Sigmoid colon (tissue), 4 donors: Measurements from ENCODE around the gene SPATS2L.

Source experiments
- EP300 ChIP-seq, 4 donors: sonication (generic); formaldehyde crosslinking; IDR thresholded peaks; one replicate each; pipeline ENCODE4 v1.6.1; 2017; ENCODE audit warnings: antibody characterized with exemption in 4 of 4
- POLR2A ChIP-seq, 2 donors: fragments of 450-650 bp; IDR thresholded peaks; one replicate each; pipeline ENCODE4 v1.6.1; 2016; ENCODE audit warnings: antibody characterized with exemption in 2 of 2, mild to moderate bottlenecking in 2 of 2, moderate library complexity in 2 of 2
- TF ChIP-seq, protein P1 (sequence below), 4 experiments: fragments of 450-650 bp in 3 of 4; fragments of 200-600 bp in 1 of 4; IDR thresholded peaks; one replicate each; pipeline ENCODE4 v1.5.1; 2016 to 2019; ENCODE audit warnings: antibody characterized with exemption in 4 of 4, mild to moderate bottlenecking in 3 of 4, moderate library complexity in 2 of 4

DNA sequence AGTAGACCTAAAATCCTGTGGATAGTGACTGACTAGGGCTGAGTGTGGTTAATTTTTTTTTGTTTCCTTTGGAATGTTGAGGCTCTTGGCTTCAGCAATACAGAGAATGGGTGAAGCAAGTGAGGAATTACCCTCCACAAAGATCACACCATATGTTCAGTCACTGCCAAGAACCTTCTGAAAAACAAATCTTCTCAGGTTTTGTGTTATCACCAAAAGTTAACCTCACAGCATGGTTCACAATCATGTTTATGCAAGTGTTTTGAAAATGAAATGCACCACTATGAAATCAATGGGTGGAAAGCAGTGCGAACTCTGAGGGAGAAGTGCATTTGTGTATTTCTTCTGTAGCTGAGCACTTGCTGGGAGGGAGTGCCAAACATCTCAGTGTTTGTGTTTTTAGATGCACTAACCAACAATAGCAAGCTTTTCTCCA is 44.4 kb downstream of the SPATS2L start:
- TF ChIP-seq, protein P1, sequence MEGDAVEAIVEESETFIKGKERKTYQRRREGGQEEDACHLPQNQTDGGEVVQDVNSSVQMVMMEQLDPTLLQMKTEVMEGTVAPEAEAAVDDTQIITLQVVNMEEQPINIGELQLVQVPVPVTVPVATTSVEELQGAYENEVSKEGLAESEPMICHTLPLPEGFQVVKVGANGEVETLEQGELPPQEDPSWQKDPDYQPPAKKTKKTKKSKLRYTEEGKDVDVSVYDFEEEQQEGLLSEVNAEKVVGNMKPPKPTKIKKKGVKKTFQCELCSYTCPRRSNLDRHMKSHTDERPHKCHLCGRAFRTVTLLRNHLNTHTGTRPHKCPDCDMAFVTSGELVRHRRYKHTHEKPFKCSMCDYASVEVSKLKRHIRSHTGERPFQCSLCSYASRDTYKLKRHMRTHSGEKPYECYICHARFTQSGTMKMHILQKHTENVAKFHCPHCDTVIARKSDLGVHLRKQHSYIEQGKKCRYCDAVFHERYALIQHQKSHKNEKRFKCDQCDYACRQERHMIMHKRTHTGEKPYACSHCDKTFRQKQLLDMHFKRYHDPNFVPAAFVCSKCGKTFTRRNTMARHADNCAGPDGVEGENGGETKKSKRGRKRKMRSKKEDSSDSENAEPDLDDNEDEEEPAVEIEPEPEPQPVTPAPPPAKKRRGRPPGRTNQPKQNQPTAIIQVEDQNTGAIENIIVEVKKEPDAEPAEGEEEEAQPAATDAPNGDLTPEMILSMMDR (IDR thresholded peaks at IDR 0.05) = no peak
- TF ChIP-seq EP300 (IDR thresholded peaks at IDR 0.05) (no peak), POLR2A (IDR thresholded peaks at IDR 0.05) (no peak)
